ENCODE data around the gene RAC3. TPM values are rescaled to one million over a fixed set of nuclear protein-coding genes. Genes with fewer than 3 reads are reported as not detected.

Gene RAC3
- total and polyA plus RNA-seq, 2 experiments from 2014 or later, result 9.9 to 73.7 TPM

GRCh38 chr17:82041144-82041814, 9.8 kb downstream of the RAC3 start:
- Histone ChIP-seq H3K4me1 (ENCODE audit: low read depth) (peaks cover 4% of the 10 kb centered on the region), H3K9me3 (ENCODE audit: low read depth) (no peaks in the 10 kb centered on the region), H3K27ac (no peak overlapping the region), H3K4me3 (no peak overlapping the region), H3K36me3 (no peaks in the 10 kb centered on the region), H3K27me3 (no peaks in the 10 kb centered on the region)
- TF ChIP-seq, protein P1, sequence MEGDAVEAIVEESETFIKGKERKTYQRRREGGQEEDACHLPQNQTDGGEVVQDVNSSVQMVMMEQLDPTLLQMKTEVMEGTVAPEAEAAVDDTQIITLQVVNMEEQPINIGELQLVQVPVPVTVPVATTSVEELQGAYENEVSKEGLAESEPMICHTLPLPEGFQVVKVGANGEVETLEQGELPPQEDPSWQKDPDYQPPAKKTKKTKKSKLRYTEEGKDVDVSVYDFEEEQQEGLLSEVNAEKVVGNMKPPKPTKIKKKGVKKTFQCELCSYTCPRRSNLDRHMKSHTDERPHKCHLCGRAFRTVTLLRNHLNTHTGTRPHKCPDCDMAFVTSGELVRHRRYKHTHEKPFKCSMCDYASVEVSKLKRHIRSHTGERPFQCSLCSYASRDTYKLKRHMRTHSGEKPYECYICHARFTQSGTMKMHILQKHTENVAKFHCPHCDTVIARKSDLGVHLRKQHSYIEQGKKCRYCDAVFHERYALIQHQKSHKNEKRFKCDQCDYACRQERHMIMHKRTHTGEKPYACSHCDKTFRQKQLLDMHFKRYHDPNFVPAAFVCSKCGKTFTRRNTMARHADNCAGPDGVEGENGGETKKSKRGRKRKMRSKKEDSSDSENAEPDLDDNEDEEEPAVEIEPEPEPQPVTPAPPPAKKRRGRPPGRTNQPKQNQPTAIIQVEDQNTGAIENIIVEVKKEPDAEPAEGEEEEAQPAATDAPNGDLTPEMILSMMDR (IDR thresholded peaks at IDR 0.05; ENCODE audit: low read depth, low read length), result no peak
- no peak for DNase-seq (ENCODE audit: low read depth in 1 of 2, low spot score in 1 of 2)

DNA sequence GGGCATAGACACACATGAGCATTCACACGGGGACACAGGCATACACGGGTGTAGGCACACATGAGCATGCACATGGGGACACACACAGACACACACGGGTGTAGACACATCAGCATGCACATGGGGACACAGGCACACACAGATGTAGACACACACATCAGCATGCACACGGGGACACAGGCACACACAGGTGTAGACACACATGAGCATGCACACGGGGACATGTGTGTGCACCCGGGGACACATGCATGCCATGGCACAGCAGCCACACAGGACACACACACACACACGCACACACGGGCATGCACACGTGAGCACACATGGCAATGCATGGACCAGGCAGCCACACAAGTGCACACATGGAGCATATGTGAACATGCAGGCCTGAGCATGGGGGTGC, 11.2 kb downstream of the RAC3 start:
- no peak for DNase-seq (ENCODE audit: low read depth in 1 of 2, low spot score in 1 of 2)
- no peaks in the 10 kb centered on the region for H3K27me3 ChIP-seq
- no peak overlapping the region for H3K27ac ChIP-seq
- TF ChIP-seq, protein P1 (IDR thresholded peaks at IDR 0.05; ENCODE audit: low read depth, low read length), result no peak
- no peaks in the 10 kb centered on the region for H3K4me1 ChIP-seq (ENCODE audit: low read depth)
- no peak overlapping the region for H3K4me3 ChIP-seq
- no peaks in the 10 kb centered on the region for H3K9me3 ChIP-seq (ENCODE audit: low read depth)
- no peaks in the 10 kb centered on the region for H3K36me3 ChIP-seq

GRCh38 chr17:82043507-82043906, 12.0 kb downstream of the RAC3 start:
- H3K27me3 ChIP-seq, result no peaks in the 10 kb centered on the region
- H3K4me1 ChIP-seq (ENCODE audit: low read depth), result no peaks in the 10 kb centered on the region
- no peak overlapping the region for H3K4me3 ChIP-seq
- H3K36me3 ChIP-seq, result no peaks in the 10 kb centered on the region
- no peaks in the 10 kb centered on the region for H3K9me3 ChIP-seq (ENCODE audit: low read depth)
- no peak for DNase-seq (ENCODE audit: low read depth in 1 of 2, low spot score in 1 of 2)
- no peak overlapping the region for H3K27ac ChIP-seq
- TF ChIP-seq, protein P1 (IDR thresholded peaks at IDR 0.05; ENCODE audit: low read depth, low read length), result no peak

GRCh38 chr17:82045936-82046484, 14.5 kb downstream of the RAC3 start:
- H3K27ac ChIP-seq, result peak overlapping the region; percentile 32
- DNase-seq (ENCODE audit: low read depth in 1 of 2, low spot score in 1 of 2), result no peak
- TF ChIP-seq, protein P1 (IDR thresholded peaks at IDR 0.05; ENCODE audit: low read depth, low read length), result no peak
- no peaks in the 10 kb centered on the region for H3K9me3 ChIP-seq (ENCODE audit: low read depth)
- H3K4me1 ChIP-seq (ENCODE audit: low read depth), result no peaks in the 10 kb centered on the region
- no peaks in the 10 kb centered on the region for H3K36me3 ChIP-seq
- H3K27me3 ChIP-seq, result no peaks in the 10 kb centered on the region
- H3K4me3 ChIP-seq, result no peak overlapping the region

DNA sequence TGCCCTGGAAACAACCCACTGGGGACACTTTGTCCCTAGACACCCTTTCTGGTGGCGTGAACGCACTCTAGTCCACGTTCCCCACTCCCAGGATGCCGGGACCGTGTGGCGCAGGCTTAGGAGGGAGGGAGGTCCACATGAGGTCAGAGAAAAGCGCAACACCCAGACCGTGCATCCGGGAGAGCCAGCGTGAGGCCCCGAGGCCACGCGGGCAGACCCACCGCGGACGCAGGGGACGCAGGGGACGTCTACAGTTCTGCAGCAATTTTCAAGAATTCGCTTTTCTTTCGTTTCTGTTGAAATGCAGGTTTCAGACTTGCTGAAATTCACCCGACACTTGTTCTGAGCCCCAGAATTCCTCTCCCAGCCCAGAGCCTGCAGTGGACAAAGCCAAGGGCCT, 15.4 kb downstream of the RAC3 start:
- Histone ChIP-seq H3K27ac (peak overlapping the region; percentile 32), H3K36me3 (no peaks in the 10 kb centered on the region), H3K27me3 (no peaks in the 10 kb centered on the region), H3K9me3 (ENCODE audit: low read depth) (no peaks in the 10 kb centered on the region), H3K4me3 (no peak overlapping the region), H3K4me1 (ENCODE audit: low read depth) (no peaks in the 10 kb centered on the region)
- TF ChIP-seq, protein P1 (IDR thresholded peaks at IDR 0.05; ENCODE audit: low read depth, low read length), result no peak
- no peak for DNase-seq (ENCODE audit: low read depth in 1 of 2, low spot score in 1 of 2)
